ENCODE measurements around the gene RHOJ. TPM values are rescaled to one million over a fixed set of nuclear protein-coding genes. Genes with fewer than 3 reads are reported as not detected.

Gene RHOJ
- total RNA-seq, 2 donors from 2014 or later: 19.8 to 22.8 TPM

DNA sequence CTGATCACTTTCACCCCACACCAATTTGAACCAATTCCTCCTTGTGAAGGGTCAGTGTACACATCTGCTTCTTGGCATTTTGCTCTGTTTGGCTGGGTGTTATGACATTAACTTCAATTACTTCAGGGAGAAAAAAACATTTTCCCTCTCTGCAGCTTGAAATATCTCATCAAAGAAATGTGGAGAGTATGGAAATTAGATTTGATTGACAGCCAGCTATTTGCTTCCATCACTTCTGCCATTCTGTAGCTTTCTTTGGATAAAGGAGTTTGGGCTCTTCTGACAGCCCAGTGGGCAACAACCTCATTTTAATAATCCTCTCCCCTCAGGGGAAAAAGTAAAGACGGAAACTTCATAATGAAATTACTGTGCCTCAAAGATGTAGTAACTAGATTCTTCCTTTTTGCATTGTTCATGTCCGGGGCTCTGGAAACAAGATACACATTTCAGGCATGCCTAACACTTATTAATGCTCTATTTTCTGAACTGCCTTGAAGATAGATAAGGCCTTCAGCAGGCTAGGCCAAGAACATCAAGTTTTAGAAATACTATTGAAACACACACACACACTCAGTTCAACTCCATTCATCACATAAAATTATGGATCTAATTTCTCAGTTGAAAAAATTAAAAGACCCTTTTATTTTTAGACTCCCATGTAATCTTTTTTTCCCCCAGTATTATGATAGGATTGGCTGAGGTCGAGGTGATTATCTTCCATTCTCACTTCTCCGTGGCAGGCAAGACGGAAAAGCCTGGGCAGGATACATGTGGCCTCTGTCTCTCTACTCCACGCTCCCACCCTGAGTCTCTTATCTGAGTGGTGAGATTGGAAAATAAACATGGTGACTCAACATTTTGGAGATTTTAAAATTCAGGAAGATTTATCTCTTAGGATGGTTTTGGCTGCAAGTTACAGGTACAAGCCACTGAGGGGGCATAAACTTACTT, 124.8 kb downstream of the RHOJ start:
- intact Hi-C loops (cut with DNase I): no loop called here
- DNase-seq (ENCODE audit: low spot score): no peak

GRCh38 chr14:63342371-63342770, 138.1 kb downstream of the RHOJ start:
- intact Hi-C loops (cut with DNase I): no loop called here
- no peak for DNase-seq (ENCODE audit: low spot score)

Other genes with a start within 250 kb of the RHOJ start
- not detected for gene KCNH5, start 159.0 kb upstream of the RHOJ start, total RNA-seq
- gene GPHB5, start 114.5 kb downstream of the RHOJ start, total RNA-seq: not detected

Data from posterior vena cava (tissue), 2 donors.